HepG2 (cell line): Measurements from ENCODE around the gene BMP6. TPM values are rescaled to one million over a fixed set of nuclear protein-coding genes. Genes with fewer than 3 reads are reported as not detected.
"Not testable (repeated sequence)": the region's sequence is repeated elsewhere in the genome, so short reads cannot be mapped to it uniquely, and the experiment has no call there.

Source experiments
- ATAC-seq: fragments of 200-7000 bp; cut with Tn5 transposase; 3 replicates; pipeline ENCODE4 v1.9.1; 2020; ENCODE audit warnings: mild to moderate bottlenecking, moderate library complexity
- BruUV-seq: library from RNA; stranded (reverse); fragments of 400-500 nt; replicated peaks from 2 replicates; lab custom pipeline; 2021; lab: Mats Ljungman, UMichigan
- CTCF ChIA-PET: fragments of 300-600 bp; formaldehyde crosslinking; extraction: SDS; loops from one replicate; lab custom pipeline; 2021; ENCODE audit warnings: low total read pairs, inconsistent platforms, low intra/inter-chr PET ratio; lab: Yijun Ruan, JAX
- POLR2A ChIA-PET: fragments of 350-600 bp; sonication (Branson Sonifier 250); formaldehyde crosslinking; loops from one replicate; lab custom pipeline; 2020; ENCODE audit warnings: antibody characterized with exemption, inconsistent platforms; lab: Yijun Ruan, JAX
- DNase-seq: peaks from one replicate; pipeline ENCODE4 v3.0.0-alpha.2; 2015; ENCODE audit warnings: low spot score
- FAIRE-seq: peaks from 3 replicates; lab custom pipeline; 2011; peaks lifted over from hg19 to GRCh38; lab: Jason Lieb, UNC
- H2AFZ ChIP-seq: one replicate; pipeline ENCODE4 v1.6.1; 2011; ENCODE audit warnings: low read length, inconsistent platforms
- H3K27ac ChIP-seq: fragments of 300-600 bp; 3 replicates; pipeline ENCODE4 v1.8.0; 2011; ENCODE audit warnings: mixed run types, mild to moderate bottlenecking, mixed read lengths, low read length, inconsistent platforms; ENCODE audit not compliant: insufficient read depth; ENCODE audit errors: extremely low read length
- H3K27me3 ChIP-seq, 2 experiments: fragments of 200-600 bp in 1 of 2; 2 replicates in 1 of 2; 3 replicates in 1 of 2; pipeline versions ENCODE4 v1.6.0 to v1.8.0; 2011; ENCODE audit warnings: low read length in 2 of 2, mild to moderate bottlenecking in 2 of 2, moderate library complexity in 2 of 2, inconsistent platforms in 1 of 2; ENCODE audit not compliant: insufficient read depth in 2 of 2, control insufficient read depth in 1 of 2
- H3K36me3 ChIP-seq, 2 experiments: fragments of 200-600 bp in 1 of 2; replicated peaks in 1 of 2; 2 replicates in 1 of 2; 3 replicates in 1 of 2; pipeline versions ENCODE4 v1.5.1 to v1.8.0; 2011; ENCODE audit warnings: low read length in 2 of 2, inconsistent platforms in 1 of 2; ENCODE audit not compliant: insufficient read depth in 2 of 2, control insufficient read depth in 1 of 2
- H3K4me1 ChIP-seq: 2 replicates; pipeline ENCODE4 v1.5.1; 2012; ENCODE audit warnings: low read length, inconsistent platforms; ENCODE audit not compliant: insufficient read depth
- H3K4me2 ChIP-seq: 2 replicates; pipeline ENCODE4 v1.6.0; 2011; ENCODE audit warnings: low read depth, low read length, inconsistent platforms
- H3K4me3 ChIP-seq, 3 experiments: fragments of 200-600 bp in 1 of 3; sonication (generic), shearing (Covaris generic) in 1 of 3; replicated peaks in 1 of 3; 2 replicates each; pipeline ENCODE4 v1.5.1; 2011 to 2016; ENCODE audit warnings: low read length in 3 of 3, inconsistent platforms in 2 of 3, low read depth in 2 of 3, mild to moderate bottlenecking in 2 of 3, control low read depth in 1 of 3, mixed read lengths in 1 of 3; ENCODE audit not compliant: insufficient read depth in 1 of 3
- H3K79me2 ChIP-seq: one replicate; pipeline ENCODE4 v1.6.1; 2011; ENCODE audit warnings: low read length, inconsistent platforms; ENCODE audit not compliant: insufficient read depth
- H3K9ac ChIP-seq: 2 replicates; pipeline ENCODE4 v1.6.0; 2011; ENCODE audit warnings: mild to moderate bottlenecking, low read depth, low read length, inconsistent platforms; ENCODE audit not compliant: insufficient read depth
- H3K9me3 ChIP-seq: 2 replicates; pipeline ENCODE4 v1.5.1; 2012; ENCODE audit warnings: mild to moderate bottlenecking, low read length
- H4K20me1 ChIP-seq: 2 replicates; pipeline ENCODE4 v1.6.0; 2011; ENCODE audit warnings: inconsistent platforms, mild to moderate bottlenecking, low read length, moderate library complexity; ENCODE audit not compliant: insufficient read depth
- RBM22 ChIP-seq: fragments of 200-400 bp; formaldehyde crosslinking; optimal IDR thresholded peaks from 2 replicates; pipeline ENCODE3; 2017; ENCODE audit warnings: mild to moderate bottlenecking, low read length, moderate library complexity
- SKI ChIP-seq: fragments of 450-650 bp; IDR thresholded peaks from one replicate; pipeline ENCODE4 v1.6.1; 2018; ENCODE audit warnings: mild to moderate bottlenecking; ENCODE audit not compliant: partially characterized antibody
- WGBS: methylation state at CpG from one replicate; pipeline ENCODE4 v1.1.6; 2017; ENCODE audit warnings: low lambda C conversion rate; 5-methylcytosine and 5-hydroxymethylcytosine counted together
- in situ Hi-C: cut with HindIII; loops from 2 replicates; pipeline ENCODE4 v1.10.0; 2017; ENCODE audit warnings: low pct_unique_long_range_greater_than_20kb; ENCODE audit not compliant: extremely low pct_ligation_motif_present
- intact Hi-C: fragments of 100-400 bp; cut with micrococcal nuclease; formaldehyde crosslinking; loops from one replicate; pipeline ENCODE4 v1.10.0; 2022; ENCODE audit not compliant: unreplicated experiment
- polyA plus RNA-seq, 8 experiments: library from polyadenylated mRNA; depleted of rRNA in 3 of 8; stranded (reverse) in 7 of 8; unstranded in 1 of 8; fragments of >200 nt; fragmentation: Illumina TruSeq in 4 of 8; extraction: Trizol in 4 of 8; gene quantifications; 2 replicates each; pipeline versions ENCODE4 v1.2.1 to v1.2.3, GENCODE V29; 2011 to 2016; ENCODE audit warnings: low read depth in 4 of 8, missing spikeins in 1 of 8, mixed read lengths in 1 of 8; ENCODE audit not compliant: insufficient read depth in 1 of 8
- total RNA-seq, 5 experiments: library from RNA; depleted of rRNA; stranded (reverse); fragments of >200 nt; fragmentation: Illumina TruSeq; extraction: Trizol; gene quantifications; 2 replicates each; pipeline ENCODE4 v1.2.3, GENCODE V29; 2016; ENCODE audit warnings: low read depth in 1 of 5
- TF ChIP-seq, protein P1 (sequence below): sonication (generic); formaldehyde crosslinking; IDR thresholded peaks from 2 replicates; pipeline ENCODE4 v1.9.0; 2021; ENCODE audit warnings: missing genetic modification reagents, borderline replicate concordance

BMP6 gene
- total and polyA plus RNA-seq, 2 of the 13 experiments (the other 11 are each of a cell fraction or from before 2014, with no cell fraction given), result 0.09 to 0.18 TPM

DNA sequence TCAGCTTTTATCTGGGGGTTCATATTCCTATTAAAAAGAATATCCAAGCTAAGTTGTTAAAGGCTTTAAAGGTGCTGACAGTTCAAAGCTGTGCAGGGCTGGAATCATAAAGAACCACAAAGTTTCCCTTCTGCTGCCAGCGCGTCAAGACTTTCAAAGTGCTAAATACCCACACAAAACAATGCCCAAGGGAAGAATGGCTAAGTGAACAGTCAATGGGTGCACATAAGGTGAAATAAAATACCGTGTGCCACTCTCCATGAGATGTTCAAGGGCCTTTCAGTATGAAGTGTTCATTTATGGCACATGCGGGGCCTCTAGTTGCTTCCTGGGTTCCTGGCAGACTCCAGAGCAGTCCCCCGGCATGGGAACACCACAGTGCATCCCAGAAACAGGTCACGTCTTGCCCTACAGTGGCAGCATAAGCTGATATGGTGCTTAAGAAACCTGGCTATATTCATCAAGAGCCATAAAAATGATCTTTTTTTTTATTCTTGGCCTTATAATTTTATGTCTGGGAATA is 170.6 kb downstream of the BMP6 start:
- no peak overlapping the region for H3K27ac ChIP-seq
- ATAC-seq, result no peak
- DNase-seq, result no peak
- peak; percentile 60 for FAIRE-seq
- 98% methylated on average over 6 of the region's 6 CpGs for WGBS
- H3K79me2 ChIP-seq, result peaks cover 4% of the 10 kb centered on the region
- no peak overlapping the region for H3K9ac ChIP-seq
- H3K9me3 ChIP-seq, result no peaks in the 10 kb centered on the region
- no TSS peak for BruUV-seq
- ChIA-PET POLR2A (no interaction called here), CTCF (no interaction called here)
- intact Hi-C loops, result no loop called here
- no peak overlapping the region for H2AFZ ChIP-seq
- no peaks in the 10 kb centered on the region for H3K27me3 ChIP-seq
- H3K36me3 ChIP-seq, result peaks cover 68 to 98% of the 10 kb centered on the region in 2 experiments
- no peak overlapping the region for H3K4me2 ChIP-seq
- H3K4me3 ChIP-seq, result no peak overlapping the region
- TF ChIP-seq, protein P1, sequence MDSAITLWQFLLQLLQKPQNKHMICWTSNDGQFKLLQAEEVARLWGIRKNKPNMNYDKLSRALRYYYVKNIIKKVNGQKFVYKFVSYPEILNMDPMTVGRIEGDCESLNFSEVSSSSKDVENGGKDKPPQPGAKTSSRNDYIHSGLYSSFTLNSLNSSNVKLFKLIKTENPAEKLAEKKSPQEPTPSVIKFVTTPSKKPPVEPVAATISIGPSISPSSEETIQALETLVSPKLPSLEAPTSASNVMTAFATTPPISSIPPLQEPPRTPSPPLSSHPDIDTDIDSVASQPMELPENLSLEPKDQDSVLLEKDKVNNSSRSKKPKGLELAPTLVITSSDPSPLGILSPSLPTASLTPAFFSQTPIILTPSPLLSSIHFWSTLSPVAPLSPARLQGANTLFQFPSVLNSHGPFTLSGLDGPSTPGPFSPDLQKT (CRISPR knock-in tag), result no peak
- TF ChIP-seq RBM22, result peak; percentile 77
- in situ Hi-C loops, result loop anchor here (5.0 kb wide), 1 partner anchor 96 kb away; no protein-coding TSS in a partner anchor
- H3K4me1 ChIP-seq, result peaks cover 25% of the 10 kb centered on the region
- H4K20me1 ChIP-seq, result peaks cover 17% of the 10 kb centered on the region; the same call in 1 of the 2 replicates

DNA sequence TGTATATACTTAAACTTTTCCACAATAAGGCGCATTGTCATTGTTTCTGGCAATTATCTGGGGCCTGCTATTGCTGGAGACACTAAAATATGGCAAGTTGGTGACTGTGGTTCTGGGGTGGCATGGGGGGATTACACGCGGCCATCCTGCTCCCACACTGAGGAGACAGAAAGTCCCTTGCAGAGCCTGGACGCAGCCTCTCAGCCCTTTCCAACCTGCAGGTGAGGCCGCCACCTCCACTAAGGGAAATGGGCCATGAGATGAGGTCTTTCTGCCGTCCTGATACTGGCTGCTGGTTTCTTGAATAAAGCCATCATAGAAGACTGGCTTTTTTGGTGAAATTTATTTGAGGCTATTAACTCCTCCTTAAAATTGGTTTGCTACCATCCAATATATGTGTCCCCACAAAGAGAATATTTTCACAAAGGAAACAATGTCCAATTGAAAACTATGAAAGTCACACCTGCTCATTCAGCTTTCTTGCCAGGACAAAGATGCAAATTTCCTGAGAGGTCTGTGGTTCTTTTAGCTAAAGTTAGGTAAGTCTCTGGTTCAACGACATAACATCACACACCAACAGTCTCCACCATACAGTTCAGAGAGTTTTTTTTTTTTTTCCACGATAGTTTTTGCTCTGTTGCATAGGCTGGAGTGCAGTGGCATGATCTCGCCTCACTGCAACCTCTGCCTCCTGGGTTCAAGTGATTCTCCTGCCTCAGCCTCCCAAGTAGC is 171.7 kb downstream of the BMP6 start:
- intact Hi-C loops (no loop called here), in situ Hi-C loops (loop anchor here (5.0 kb wide), 1 partner anchor 95 kb away; no protein-coding TSS in a partner anchor)
- Histone ChIP-seq H3K4me1 (peaks cover 25% of the 10 kb centered on the region), H3K9ac (no peak overlapping the region), H2AFZ (no peak overlapping the region), H3K9me3 (no peaks in the 10 kb centered on the region), H3K4me3 (no peak overlapping the region), H3K27ac (no peak overlapping the region), H3K36me3 (peaks cover 71 to 98% of the 10 kb centered on the region in 2 experiments), H3K4me2 (no peak overlapping the region), H3K27me3 (no peaks in the 10 kb centered on the region), H3K79me2 (peaks cover 4% of the 10 kb centered on the region), H4K20me1 (peaks cover 17% of the 10 kb centered on the region; the same call in 1 of the 2 replicates)
- no peak for FAIRE-seq
- no peak for ATAC-seq
- 95% methylated on average over 9 of the region's 9 CpGs for WGBS
- TF ChIP-seq RBM22 (peak; percentile 70), SKI (no peak)
- ChIA-PET CTCF (interaction anchor here (2.8 kb wide), 1 partner anchor 109 kb away, joined by 15 read pairs; no protein-coding TSS in a partner anchor), POLR2A (interaction anchor here (1.1 kb wide), 1 partner anchor 95 kb away, joined by 3 read pairs; no protein-coding TSS in a partner anchor)
- no peak for DNase-seq
- BruUV-seq, result no TSS peak

DNA sequence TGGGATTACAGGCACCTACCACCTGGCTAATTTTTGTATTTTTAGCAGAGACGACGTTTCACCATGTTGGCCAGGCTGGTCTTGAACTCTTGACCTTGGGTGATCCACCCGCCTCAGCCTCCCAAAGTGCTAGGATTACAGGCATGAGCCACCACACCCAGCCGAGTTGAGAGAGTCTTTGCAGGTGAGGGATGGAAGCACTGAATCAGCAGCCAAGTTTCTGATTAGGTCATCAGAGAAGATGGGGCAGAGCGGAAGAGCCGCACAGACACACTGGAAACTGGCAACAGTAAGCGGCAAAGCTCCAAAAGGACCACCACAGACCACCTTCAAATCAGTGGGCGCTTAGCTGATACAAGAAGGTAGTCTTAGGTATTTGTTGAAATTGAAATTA is 172.3 kb downstream of the BMP6 start:
- H2AFZ ChIP-seq, H3K79me2 ChIP-seq, BruUV-seq, FAIRE-seq, H3K9me3 ChIP-seq, ATAC-seq, H3K27ac ChIP-seq, H3K4me3 ChIP-seq, H3K9ac ChIP-seq, H3K27me3 ChIP-seq, DNase-seq, H3K4me2 ChIP-seq, intact Hi-C loops: not testable (repeated sequence)
- POLR2A ChIA-PET, result interaction anchor here (1.1 kb wide), 1 partner anchor 94 kb away, joined by 3 read pairs; no protein-coding TSS in a partner anchor
- in situ Hi-C loops, result loop anchor here (5.0 kb wide), 1 partner anchor 94 kb away; no protein-coding TSS in a partner anchor
- WGBS, result 97% methylated on average over 8 of the region's 8 CpGs
- Histone ChIP-seq H4K20me1 (peaks cover 17% of the 10 kb centered on the region; the same call in 1 of the 2 replicates), H3K36me3 (peaks cover 72 to 98% of the 10 kb centered on the region in 2 experiments), H3K4me1 (peaks cover 25% of the 10 kb centered on the region)
- CTCF ChIA-PET, result interaction anchor here (1.7 to 2.8 kb wide), 2 partner anchors 94 to 108 kb away, joined by 15 to 19 read pairs; no protein-coding TSS in a partner anchor
